Stimulated activated CD4-positive, alpha-beta T cell treated with anti-CD3 and anti-CD28 coated beads, TNF-alpha, amount 100 ng/mL, for 1 hour (primary cell): ENCODE measurements around the gene SULT4A1.
"Not testable (repeated sequence)": the region's sequence is repeated elsewhere in the genome, so short reads cannot be mapped to it uniquely, and the experiment has no call there.

Experiments
- DNase-seq, 3 donors: peaks; one replicate each; pipeline ENCODE4 v3.0.0-alpha.2; 2020; ENCODE audit warnings: low read depth in 3 of 3, low spot score in 1 of 3

Gene SULT4A1

DNA sequence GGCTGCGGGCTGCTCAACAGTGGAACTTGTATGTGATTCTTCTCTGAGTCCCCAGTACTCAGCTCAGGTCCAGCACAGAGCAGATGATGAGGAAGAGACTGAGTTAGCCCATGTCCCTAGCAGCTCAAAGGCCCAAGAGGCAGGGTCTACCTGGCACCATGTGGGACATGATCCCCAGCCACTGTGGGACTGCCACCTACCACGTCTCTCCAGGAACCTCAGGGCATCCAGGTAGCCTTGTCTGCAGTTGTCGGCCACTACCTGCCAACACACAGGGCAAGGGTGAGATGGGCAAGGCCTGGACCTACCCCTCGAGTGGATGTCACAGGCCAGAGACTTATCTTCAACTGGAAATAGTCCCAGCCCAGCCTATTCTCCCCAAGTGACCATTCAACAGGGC, 25.1 kb upstream of the SULT4A1 start:
- DNase-seq: no peak

DNA sequence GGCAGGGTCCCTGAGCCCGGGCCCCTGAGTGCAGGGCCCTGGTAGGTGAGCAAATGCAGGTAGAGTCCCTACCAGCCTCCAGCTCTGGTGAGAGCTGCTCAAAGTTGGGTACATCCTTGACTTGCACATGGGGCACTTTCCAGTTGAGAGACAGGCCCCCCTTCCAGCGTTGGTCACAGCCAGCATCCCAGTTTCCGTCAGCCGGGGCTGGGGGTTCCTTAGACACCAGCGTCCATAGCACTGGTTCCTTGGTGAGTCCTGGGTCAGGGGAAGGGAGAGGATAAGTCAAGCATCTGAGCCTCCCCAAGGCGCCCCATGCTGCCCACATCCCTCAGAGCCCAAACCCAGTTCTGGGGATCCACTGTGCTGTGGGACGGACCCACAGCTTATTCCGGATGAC, 23.9 kb upstream of the SULT4A1 start:
- no peak for DNase-seq

DNA sequence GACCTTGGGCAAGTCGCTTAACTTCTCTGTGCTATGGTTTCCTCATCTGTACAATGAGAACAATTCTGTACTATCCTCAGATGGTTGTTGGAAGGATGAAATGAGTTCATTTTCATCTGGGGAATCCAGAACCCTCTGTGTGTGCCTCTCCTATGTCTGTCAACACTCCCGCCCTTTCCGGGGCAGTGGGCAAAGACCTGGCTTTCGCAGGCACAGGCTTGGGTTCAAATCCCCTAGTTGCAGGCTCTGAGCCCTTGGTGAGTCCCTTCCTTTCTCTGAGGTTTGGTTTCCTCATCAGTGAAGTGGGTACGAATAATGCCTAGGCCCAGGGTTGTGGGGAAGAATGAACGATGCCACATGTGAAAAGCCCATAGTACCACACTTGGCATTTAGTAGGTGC, 23.5 kb upstream of the SULT4A1 start:
- DNase-seq: no peak

DNA sequence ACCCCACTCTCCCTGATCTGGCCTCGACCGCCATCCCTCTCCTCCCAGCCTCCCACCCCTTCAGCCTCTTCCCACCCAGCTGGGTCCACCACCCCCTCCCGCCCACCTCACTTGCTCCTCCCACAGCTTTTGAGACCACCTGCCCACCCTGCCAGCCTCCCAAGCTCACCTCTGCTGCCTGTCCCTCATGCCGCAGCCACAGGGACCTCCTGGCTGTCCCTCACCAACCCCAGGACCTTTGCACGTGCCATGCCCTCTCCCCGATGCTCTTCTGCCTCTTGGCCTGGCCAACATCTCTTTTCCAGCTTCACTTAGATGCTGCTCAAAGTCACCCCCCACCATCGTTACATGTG, 23.0 kb upstream of the SULT4A1 start:
- no peak for DNase-seq

DNA sequence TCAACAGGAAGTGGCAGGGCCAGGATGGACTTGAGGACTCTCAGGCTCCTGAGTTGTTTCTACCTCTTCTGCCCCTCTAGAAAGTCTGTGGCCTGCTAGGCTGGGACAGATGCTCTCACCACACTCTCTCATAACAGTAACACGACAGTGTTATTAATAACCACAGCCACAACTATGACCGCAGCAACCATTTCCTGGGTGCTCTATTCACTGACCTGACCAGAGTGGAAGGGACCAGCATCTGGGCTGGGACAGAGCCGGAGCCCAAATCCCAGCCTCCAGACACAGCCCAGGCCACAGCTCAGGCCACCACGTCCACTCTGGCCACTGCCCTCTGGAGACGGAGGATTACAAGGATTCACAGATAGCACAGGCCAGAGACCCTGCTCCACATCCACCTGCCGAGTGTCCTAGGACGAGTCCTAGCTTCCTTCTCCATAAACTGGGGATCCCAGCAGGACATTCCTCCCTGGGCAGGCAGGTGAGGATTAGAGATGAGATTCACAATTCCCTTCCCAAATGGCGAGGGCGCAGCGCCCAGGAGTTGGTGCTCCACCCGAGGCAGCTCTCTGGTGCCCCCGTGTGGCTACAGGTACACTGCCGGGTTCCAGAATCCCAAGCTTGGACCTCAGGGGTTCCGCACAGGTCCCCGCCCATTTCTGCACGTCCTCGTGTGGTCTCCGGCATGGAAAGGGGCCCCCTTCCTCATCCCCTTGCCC, 22.4 kb upstream of the SULT4A1 start:
- DNase-seq: peak in 1 of 3 donors; percentile 32

DNA sequence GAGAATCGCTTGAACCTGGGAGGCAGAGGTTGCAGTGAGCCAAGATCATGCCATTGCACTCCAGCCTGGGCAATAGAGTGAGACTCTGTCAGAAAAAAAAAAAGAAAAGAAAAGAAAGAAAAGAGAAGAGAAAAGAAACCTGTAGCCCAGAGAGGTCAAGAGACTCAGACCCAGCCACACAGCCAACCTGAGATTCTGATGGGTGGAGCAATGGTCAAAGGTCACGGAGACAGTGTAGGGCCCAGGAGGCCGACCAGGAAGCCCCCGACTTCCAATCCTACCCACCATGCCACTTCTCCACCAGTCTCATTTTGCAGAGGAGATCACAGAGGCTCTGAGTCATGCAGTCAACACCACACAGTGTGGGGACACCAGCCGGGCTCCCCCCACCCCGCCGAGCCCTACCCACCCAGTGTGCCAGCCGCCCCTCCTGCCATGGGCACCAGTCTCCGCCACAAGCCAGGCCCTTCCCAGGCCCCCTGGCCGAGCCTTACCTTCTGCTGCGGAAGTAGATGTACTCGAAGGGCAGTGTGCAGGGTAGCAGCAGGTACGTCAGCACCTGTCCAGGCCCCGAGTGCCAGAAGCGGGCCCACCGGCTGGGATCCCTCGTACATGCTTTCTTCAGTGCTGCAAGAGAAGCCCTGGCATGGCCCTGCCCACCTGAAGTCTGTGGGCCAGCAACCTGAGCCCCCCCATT, 21.6 kb upstream of the SULT4A1 start:
- no peak for DNase-seq

DNA sequence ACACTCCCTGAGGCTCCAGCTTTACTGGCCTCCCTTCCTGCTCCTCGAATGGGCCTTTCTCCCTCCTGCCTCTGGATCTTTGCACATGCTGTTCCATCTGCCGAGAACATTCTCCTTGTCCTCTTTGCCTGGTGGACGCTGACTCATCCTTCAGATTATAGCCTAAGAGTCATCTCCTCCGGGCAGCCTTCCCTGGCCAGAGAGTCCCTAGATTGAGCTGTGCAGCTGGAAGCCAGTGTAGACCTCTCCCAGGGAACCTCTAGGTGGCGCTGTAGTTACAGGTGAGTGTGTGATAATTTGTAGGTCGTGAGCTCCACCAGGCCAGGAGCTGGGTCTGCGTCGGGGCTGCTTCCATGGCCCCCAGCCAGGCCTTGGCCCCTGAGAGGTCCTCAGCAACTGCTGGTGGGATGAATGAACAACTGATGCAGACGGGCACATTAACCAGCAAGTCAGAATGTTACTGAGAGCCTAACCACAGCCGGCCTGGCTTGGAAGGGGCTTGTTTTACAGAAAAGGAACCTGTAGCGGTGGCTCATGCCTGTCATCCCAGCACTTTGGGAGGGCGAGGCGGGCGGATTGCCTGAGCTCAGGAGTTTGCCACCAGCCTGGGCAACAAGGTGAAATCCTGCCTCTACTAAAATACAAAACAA, 20.8 kb upstream of the SULT4A1 start:
- no peak for DNase-seq

DNA sequence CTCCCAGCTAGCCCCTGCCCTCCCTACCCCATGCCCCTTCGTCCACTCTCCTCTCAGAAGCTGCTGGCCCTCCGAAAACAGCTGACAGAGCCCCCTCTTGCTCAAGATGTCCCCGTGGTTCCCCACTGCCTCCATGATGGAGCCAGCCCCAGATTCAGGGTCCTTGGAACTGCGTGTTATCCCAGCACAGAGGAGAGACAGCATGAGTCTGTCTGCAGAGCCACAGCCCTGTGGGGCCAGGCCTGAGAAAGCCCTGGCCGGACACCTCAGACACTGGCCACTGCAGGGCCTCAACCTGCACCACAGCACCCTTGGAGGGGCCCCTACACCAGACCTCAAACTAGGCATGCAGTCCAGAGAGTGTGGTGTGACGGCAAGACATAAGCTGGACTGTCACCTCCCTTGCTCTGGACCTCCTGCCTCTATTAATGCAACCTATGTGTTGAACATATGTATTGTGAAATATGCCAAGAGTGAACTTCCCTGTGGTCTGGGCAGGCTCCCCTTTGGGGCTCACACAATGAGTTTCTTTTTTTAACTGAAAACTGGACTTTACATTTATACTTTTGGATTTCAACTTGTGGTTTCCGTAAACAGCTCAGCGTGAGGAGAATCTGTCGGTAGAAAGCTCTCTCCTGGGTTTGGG, 19.9 kb upstream of the SULT4A1 start:
- no peak for DNase-seq

DNA sequence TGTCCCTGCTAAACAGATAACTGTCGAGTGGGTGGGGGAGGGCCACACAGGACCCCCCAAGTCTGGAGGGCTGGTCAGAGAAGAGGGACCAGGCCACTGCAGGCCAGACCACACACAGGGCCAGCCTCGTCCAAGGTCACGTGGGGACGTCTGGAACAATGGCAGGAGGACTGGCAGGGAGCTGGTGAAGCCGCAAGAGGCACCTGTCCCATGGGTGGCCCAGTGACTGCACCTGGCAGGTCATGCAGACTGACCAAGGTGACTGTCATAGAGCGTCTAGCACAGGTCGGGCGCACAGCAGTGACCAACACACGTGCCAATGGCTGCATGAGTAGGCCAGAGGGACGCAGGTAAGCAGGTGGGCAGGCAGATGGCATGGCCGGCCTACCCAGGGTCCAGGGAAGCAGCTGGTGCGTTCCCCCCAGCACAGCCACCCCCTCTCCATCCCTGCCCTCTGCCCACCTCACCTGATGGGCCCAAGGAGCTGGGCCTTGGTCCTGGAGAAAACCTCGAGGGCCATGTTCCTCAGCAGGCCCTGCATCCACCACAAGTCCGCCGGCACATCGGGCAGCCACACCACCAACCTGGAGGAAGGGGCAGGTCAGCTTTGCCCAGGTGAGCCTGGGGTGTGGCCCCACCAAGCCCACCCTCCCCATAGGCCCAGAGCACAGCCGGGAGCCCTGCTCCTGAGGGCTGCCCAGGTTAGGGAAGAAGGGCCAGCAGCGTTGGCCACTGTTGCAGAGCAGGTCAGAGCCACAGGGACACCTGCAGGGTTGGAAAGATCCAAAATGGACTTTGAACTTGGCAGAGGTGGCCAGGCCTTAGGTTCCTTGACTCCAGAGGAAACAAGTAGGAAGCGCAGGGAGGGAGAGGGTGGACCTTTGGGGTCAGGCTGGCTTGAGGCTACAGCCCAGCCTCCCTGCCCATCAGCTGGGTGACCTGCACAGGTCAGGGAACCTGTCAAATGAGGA, 19.1 kb upstream of the SULT4A1 start:
- DNase-seq: no peak

DNA sequence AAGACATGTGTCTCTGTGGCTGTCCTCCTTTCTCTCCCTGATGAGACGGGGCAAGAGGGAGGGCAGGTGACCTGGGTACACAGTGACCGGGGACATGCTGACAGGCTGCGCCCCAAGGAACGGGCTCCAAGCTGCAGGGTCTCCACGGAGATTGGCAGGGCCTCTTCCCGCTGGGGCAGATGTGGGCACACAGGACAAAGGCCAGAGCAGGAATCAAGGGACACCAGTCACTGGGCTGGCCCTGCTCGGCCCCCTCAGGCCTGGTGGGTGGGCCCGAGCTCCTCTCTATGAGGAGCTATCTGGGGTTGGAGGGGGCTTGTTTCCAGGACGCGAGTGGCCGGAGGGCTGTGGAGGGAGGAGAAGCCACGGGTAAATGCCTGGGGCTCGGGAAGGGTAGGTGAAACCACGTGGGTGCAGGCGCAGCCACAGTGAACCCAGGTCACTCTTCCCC, 18.3 kb upstream of the SULT4A1 start:
- DNase-seq: no peak

DNA sequence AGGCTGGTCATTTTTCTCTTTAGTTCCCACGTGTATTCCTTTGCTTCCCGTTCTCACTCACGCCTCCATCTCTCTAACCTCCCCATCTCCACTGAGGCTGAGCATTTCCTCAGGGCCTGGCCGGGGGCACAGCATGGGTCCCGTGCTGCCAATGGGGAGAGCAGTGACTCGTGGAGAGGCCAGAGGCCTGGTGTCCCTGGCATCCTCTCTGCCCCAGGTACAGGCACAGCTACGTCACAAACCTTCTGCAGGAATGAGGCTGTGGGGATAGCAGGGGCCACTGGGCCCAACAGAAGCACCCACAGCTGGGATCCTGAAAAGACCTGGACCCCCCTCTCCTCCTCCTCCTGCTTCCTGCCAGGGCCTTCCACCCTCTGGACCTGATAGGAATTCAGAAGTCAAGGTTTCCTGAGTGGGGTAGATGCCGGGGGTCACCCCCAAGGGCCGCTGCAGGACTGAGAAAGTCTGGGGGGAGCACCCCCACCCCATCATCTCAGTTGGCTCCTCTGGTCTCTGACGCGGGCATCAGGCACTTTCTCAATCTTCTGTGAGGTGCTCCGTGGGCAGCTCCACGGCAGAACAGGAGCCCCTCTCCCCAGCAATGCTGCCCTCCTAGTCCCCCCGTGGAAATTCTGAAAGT, 17.7 kb upstream of the SULT4A1 start:
- DNase-seq: no peak

DNA sequence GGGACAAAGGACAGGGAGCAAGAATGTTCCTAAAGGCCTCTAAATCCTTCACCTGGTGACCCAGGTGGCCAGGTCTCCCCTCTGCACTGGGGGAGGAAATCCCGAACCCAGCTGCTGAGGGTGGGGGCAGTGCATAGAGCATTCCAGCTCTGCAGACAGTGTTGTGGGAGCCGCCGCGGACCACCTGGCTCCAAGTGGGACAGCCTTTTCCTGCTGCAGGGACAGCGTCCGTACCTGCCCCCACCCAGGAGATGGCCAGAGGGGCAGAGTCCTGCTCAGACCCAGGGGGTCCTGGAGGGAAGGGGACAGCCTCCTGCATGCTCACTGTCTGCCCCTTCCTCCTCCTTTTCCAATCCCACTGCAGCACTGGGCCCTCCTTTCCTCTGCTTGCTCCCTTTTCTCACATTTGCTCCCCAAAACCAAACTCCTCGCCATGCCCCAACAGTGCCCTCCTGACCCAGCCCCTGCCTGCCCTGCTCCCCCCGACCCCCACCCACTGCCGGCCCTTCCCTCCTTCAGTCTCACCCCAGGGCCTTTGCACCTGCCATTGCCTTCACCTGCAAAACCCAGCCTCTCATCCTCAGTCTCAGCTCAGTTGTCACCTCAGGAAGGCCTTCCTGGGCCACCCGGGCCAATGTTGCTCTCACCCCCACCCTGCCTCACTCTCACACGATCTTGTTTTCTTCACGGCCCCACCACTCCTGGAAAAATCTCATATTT, 16.7 kb upstream of the SULT4A1 start:
- DNase-seq: no peak

DNA sequence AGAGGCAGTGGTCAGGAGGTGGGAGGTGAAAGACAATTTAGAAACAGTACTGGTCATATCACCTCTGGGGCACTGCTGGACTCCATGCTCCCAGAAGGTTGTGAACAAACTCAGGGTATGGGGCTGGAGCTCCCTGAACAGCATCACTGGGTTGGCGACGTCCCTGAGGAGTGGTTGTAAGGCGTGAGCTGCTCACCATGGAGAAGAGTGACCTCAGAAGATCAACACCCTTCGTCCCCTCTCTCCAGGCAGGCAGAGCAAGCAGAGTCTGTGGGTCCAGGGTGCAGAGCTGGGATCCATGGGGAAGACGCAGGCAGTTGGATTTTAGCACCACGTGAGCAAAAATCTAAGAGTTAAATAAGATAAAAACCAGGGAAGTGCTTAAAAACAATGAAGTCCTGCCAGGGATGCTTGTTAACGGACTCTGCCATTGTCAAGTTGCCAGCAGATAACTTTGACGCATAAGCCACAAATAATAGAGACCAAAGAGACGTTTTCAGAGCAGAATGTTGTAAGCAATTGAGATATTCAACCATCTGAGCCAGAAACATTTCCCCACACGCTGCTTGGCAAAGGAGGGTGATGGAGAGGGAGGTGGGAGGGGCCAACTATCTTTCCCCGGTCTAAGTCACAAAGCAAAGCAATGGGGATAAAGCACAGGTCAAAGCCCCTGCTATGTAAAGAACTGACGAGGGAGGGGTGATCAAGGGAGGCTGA, 15.9 kb upstream of the SULT4A1 start:
- no peak for DNase-seq

DNA sequence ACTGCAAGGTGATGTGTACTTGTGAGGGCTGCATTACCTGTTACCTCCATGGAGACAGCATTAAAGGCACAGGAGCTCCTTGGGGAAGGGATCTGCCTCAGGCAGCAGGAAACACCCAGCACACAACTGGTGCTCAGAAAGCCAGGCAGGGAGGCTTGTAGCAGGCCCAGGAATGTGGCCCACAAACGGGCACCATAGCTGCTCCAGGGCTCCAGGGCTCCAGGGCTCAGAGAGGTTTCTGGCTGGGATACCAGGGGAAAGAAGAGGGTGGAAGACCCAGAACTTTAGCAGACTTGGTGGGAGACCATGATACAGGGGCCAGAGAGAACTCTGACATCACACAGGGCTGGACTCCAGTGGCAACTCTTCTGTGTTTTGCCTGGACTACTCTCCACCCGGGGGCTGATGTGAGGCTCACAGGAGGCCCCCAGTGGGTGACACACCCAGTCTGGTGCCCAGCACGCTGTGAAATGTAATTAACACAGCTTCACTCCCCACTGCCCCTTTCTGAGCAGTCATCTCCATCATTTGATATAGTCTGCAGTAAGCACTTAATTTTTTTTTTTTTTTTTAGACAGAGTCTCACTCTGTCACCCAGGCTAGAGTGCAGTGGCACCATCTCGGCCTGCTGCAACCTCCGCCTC, 14.7 kb upstream of the SULT4A1 start:
- no peak for DNase-seq

DNA sequence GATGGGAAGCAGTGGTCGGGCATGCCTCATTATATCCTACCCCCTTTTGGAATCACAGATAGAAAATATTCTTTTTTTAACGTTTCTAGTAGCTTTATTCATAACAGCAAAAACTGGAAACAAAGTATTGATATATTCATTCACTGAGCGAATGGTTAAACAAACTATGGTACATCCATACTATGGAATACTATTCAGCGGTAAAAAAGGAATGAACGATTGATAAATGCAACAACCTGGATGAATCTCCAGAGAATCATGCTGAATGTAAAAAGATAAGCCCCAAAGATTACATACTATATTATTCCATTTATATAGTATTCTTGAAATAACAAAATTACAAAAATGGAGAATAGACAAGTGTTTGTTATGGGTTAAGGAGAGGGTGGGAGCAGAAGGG, 7.5 kb upstream of the SULT4A1 start:
- DNase-seq: no peak

DNA sequence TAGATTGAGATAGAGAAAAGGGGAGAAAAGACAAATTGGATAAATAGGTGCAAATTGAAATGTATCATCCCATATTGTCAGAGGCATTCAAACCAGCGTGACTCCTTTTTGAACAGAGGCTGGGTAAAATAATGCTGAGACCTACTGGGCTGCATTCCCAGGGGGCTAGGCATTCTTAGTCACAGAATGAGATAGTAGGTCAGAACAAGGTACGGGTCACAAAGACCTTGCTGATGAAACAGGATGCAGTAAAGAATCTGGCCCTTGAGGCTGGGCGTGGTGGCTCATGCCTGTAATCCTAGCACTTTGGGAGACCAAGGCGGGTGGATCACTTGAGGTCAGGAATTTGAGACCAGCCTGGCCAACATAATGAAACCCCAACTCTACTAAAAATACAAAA, 6.7 kb upstream of the SULT4A1 start:
- not testable (repeated sequence) for DNase-seq

DNA sequence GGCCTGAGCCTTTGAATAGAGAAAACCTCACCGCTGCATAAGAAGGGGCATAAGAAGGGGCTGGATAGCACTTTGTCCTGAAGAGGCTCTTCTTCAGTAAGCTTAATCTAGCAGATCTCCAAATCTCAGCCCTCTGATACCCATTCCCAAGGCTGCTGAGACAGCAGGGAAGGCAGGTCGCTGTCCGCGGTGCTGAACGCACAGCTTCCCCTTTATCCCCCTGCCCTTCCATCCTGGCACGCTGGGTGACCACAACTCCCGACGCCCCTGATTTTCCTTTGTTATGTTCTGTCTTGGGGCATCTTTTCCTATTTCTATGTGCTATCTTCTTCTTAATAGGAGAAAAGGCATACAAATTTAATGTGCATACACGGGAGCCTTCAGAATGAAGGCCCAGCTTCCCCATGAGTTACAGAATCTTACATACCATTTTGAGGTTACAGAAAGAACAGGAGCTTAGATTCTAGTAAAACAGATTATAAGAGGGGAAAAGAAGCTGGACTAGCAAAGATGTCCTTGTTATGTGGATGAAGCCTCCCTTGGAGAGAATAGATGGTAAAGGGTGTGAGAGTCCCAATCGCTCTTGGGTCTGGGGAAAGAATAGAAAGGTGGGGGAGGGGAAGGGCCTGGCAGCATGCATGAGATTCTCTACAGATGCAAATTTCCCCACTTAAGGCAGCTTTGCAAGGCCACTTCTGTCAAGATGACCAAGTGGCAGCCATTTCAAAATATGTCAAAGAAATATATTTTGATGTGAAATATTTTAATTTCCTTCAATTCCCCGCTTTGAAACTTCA, 5.7 kb upstream of the SULT4A1 start:
- DNase-seq: peak in 1 of 3 donors; percentile 11

DNA sequence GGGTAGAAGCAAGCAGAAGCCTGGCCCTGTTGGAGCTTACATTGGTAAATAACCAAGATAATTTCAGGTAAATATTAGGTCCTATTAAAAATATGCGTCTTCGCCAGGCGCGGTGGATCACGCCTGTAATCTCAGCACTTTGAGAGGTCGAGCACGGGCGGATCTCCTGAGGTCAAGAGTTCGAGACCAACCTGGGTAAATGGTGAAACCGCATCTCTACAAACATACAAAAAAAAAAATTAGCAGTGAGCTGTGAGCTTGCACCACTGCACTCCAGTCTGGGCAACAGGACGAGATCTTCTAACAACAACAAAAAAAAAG, 529 bp upstream of the SULT4A1 start:
- no peak for DNase-seq
